ENCODE measurements around the gene FEN1.

DNA sequence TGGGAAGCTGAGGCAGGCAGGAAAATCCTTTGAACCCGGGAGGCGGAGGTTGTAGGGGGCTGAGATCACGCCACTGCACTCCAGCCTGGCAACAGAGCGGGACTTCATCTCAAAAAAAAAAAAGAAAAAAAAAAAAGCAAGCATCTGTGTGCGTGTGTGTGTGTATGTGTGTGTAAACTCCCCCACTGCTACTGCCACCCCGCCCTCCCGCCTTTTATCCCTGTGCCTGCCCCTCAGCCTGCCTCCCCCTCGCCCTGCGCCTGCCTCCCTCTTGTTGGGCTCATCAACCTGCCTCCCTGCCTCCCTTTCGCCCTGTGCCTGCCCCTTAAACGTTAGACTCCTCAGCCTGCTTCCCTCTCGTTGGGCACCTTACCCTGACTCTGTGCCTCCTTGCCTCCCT lies 18.3 kb upstream of the FEN1 start:
- no peak for TF ChIP-seq RAD21 (IDR thresholded peaks at IDR 0.05; ENCODE audit: low read depth)
- no peak for TF ChIP-seq TCF12 (IDR thresholded peaks at IDR 0.05; ENCODE audit: low read depth)
- TF ChIP-seq, protein P1, sequence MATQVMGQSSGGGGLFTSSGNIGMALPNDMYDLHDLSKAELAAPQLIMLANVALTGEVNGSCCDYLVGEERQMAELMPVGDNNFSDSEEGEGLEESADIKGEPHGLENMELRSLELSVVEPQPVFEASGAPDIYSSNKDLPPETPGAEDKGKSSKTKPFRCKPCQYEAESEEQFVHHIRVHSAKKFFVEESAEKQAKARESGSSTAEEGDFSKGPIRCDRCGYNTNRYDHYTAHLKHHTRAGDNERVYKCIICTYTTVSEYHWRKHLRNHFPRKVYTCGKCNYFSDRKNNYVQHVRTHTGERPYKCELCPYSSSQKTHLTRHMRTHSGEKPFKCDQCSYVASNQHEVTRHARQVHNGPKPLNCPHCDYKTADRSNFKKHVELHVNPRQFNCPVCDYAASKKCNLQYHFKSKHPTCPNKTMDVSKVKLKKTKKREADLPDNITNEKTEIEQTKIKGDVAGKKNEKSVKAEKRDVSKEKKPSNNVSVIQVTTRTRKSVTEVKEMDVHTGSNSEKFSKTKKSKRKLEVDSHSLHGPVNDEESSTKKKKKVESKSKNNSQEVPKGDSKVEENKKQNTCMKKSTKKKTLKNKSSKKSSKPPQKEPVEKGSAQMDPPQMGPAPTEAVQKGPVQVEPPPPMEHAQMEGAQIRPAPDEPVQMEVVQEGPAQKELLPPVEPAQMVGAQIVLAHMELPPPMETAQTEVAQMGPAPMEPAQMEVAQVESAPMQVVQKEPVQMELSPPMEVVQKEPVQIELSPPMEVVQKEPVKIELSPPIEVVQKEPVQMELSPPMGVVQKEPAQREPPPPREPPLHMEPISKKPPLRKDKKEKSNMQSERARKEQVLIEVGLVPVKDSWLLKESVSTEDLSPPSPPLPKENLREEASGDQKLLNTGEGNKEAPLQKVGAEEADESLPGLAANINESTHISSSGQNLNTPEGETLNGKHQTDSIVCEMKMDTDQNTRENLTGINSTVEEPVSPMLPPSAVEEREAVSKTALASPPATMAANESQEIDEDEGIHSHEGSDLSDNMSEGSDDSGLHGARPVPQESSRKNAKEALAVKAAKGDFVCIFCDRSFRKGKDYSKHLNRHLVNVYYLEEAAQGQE (IDR thresholded peaks at IDR 0.05; ENCODE audit: low read depth), result no peak
- TF ChIP-seq CEBPB (IDR thresholded peaks at IDR 0.05), result no peak
- TF ChIP-seq, protein P2, sequence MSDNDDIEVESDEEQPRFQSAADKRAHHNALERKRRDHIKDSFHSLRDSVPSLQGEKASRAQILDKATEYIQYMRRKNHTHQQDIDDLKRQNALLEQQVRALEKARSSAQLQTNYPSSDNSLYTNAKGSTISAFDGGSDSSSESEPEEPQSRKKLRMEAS (IDR thresholded peaks at IDR 0.05), result no peak
- no peak for TF ChIP-seq EP300 (IDR thresholded peaks at IDR 0.05; ENCODE audit: borderline replicate concordance)
- TF ChIP-seq CREB1 (IDR thresholded peaks at IDR 0.05; ENCODE audit: low read depth), result no peak
- TF ChIP-seq TEAD4 (IDR thresholded peaks at IDR 0.05), result no peak
- no peak for TF ChIP-seq USF1 (IDR thresholded peaks at IDR 0.05)
- TF ChIP-seq FOXM1 (IDR thresholded peaks at IDR 0.05; ENCODE audit: borderline replicate concordance, low read depth), result no peak
- TF ChIP-seq YY1 (IDR thresholded peaks at IDR 0.05; ENCODE audit: low read depth), result no peak
- no peak for TF ChIP-seq EGR1 (IDR thresholded peaks at IDR 0.05)
- TF ChIP-seq TAF1 (IDR thresholded peaks at IDR 0.05; ENCODE audit: low read depth), result no peak
- TF ChIP-seq NFIC (IDR thresholded peaks at IDR 0.05), result no peak
